ENCODE data around the gene HIGD1A.
A peak's percentile ranks its signal among the peaks of the same experiment; 100 is the strongest.

Gene HIGD1A

GRCh38 chr3:42802876-42803413 lies 1.3 kb downstream of the HIGD1A start:
- H3K36me3 Mint-ChIP-seq (ENCODE audit: low read depth), result peaks cover 21% of the 10 kb centered on the region
- no peak for TF ChIP-seq CTCF (IDR thresholded peaks at IDR 0.05; ENCODE audit: unreplicated experiment in 3 of 3)
- H3K4me3 Mint-ChIP-seq, result peak overlapping the region; percentile 97 to 98 (median 97)
- H3K9me3 Mint-ChIP-seq, result no peaks in the 10 kb centered on the region
- H3K27ac Mint-ChIP-seq, result peak overlapping the region; percentile 98 to 99 (median 99)
- peaks cover 21% of the 10 kb centered on the region for H3K27me3 Mint-ChIP-seq (ENCODE audit: low read depth)
- peaks cover 43% of the 10 kb centered on the region for H3K4me1 Mint-ChIP-seq

- no peak overlapping the region for H3K27ac Mint-ChIP-seq
- H3K27me3 Mint-ChIP-seq (ENCODE audit: low read depth), result peaks cover 17% of the 10 kb centered on the region
- peaks cover 21% of the 10 kb centered on the region for H3K36me3 Mint-ChIP-seq (ENCODE audit: low read depth)
- H3K4me1 Mint-ChIP-seq, result peaks cover 43% of the 10 kb centered on the region
- no peaks in the 10 kb centered on the region for H3K9me3 Mint-ChIP-seq
- H3K4me3 Mint-ChIP-seq, result peak overlapping the region in 2 of 3 experiments; percentile 21 to 47
- no peak for TF ChIP-seq CTCF (IDR thresholded peaks at IDR 0.05; ENCODE audit: unreplicated experiment in 3 of 3)
Observed at GRCh38 chr3:42801784-42802183, 2.5 kb downstream of the HIGD1A start.

DNA sequence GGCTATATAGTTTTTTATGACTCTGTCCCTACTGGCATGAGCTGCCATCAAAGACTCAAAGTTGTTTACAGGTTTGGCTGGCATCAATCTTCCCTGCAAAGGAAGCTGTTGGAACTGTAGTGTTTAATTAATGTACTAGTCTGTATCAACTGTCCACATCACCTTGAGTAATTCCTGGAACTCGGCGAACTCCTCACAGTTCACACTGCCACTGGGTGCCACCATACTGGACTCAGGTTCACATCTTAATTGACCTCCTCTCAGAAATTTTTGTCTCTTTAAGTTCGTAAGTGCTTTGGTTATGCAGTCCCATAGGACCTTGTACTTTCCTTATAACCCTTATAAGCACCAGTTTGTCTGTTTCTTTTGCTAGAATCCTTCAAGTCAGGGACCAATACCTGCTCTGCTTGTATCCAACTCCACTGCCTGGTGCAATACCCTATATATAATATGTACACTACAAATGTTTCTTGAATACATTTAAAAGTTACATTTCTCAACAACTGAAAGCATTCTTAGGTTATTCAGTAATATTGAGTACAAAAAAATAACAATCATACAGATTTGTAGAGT lies 3.2 kb downstream of the HIGD1A start:
- peaks cover 43% of the 10 kb centered on the region for H3K4me1 Mint-ChIP-seq
- H3K4me3 Mint-ChIP-seq, result peak overlapping the region in 1 of 3 experiments; percentile 8
- H3K27ac Mint-ChIP-seq, result peak overlapping the region; percentile 6 to 20 (median 7)
- peaks cover 10% of the 10 kb centered on the region for H3K27me3 Mint-ChIP-seq (ENCODE audit: low read depth)
- H3K9me3 Mint-ChIP-seq, result no peaks in the 10 kb centered on the region
- H3K36me3 Mint-ChIP-seq (ENCODE audit: low read depth), result peaks cover 25% of the 10 kb centered on the region
- no peak for TF ChIP-seq CTCF (IDR thresholded peaks at IDR 0.05; ENCODE audit: unreplicated experiment in 3 of 3)

DNA sequence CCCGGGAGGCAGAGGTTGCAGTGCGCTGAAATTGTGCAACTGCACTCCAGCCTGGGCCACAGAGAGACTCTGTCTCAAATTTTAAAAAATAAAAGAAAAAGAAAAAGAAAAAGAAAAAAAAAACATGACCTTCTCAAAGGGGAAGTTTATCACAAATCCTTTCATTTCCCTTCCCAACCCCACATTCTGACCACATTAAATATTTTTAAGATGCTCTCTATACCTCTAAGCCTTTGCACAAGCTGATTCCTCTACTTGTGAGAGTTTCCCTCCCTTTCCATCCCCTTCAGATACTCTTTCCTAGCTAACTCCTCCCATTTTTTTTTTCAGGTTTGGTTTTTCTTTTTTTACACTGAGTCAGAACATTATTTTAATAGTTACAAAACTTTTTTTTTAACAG lies 4.0 kb downstream of the HIGD1A start:
- no peak overlapping the region for H3K4me3 Mint-ChIP-seq
- no peaks in the 10 kb centered on the region for H3K9me3 Mint-ChIP-seq
- peaks cover 40% of the 10 kb centered on the region for H3K4me1 Mint-ChIP-seq
- TF ChIP-seq CTCF (IDR thresholded peaks at IDR 0.05; ENCODE audit: unreplicated experiment in 3 of 3), result no peak
- H3K27me3 Mint-ChIP-seq (ENCODE audit: low read depth), result peaks cover 1% of the 10 kb centered on the region
- H3K36me3 Mint-ChIP-seq (ENCODE audit: low read depth), result peaks cover 31% of the 10 kb centered on the region
- H3K27ac Mint-ChIP-seq, result peak overlapping the region in 1 of 3 experiments; percentile 6

GRCh38 chr3:42799376-42799775 lies 4.9 kb downstream of the HIGD1A start:
- H3K4me1 Mint-ChIP-seq, result peaks cover 37% of the 10 kb centered on the region
- peak overlapping the region in 1 of 3 experiments; percentile 48 for H3K4me3 Mint-ChIP-seq
- H3K27ac Mint-ChIP-seq, result peak overlapping the region in 2 of 3 experiments; percentile 29 to 48
- TF ChIP-seq CTCF (IDR thresholded peaks at IDR 0.05; ENCODE audit: unreplicated experiment in 3 of 3), result no peak
- no peaks in the 10 kb centered on the region for H3K9me3 Mint-ChIP-seq
- H3K27me3 Mint-ChIP-seq (ENCODE audit: low read depth), result no peaks in the 10 kb centered on the region
- peaks cover 34% of the 10 kb centered on the region for H3K36me3 Mint-ChIP-seq (ENCODE audit: low read depth)
